SKM-1 (cell line): ENCODE results near the gene LRRC14B.
"Not testable (repeated sequence)": the region's sequence is repeated elsewhere in the genome, so short reads cannot be mapped to it uniquely, and the experiment has no call there.

Source experiments
- DNase-seq: peaks from one replicate; lab custom pipeline; 2025; ENCODE audit not compliant: unreplicated experiment; lab: John Stamatoyannopoulos, UW

LRRC14B gene

DNA sequence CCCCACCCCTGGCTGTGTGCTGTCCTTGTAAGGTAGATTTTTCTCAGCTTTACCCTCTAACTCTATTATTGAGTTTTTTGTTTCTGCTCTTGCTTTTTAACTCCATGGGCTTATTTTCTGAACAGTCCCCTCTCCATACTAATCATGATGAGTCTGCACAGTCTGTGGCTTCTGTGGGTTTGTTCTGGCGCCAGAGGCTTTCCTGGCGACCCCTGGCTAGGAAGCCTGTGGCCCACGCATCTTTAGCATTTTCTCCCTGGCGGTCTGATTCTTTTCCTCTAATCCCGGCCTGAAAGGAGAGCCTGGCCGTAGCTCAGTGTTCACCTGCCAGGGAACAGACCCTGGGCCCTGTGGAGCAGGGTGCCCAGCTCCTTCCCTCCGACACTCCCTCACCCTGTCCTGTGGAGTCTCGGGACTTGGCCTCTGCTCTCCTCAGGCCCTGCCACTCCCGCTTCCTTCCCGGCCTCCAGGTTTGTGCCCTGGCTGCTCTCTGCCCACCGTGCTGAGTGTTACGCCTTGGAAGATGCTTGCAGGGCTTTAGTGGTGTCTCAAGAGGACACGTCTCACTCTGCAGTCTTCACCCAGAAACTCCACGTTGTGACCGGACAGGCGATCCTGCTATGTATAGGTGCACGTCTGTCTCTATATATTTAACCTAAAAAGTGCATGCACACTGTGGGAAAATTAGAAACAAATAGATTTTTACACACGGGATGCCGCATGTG is 31.7 kb upstream of the LRRC14B start:
- no peak for DNase-seq

DNA sequence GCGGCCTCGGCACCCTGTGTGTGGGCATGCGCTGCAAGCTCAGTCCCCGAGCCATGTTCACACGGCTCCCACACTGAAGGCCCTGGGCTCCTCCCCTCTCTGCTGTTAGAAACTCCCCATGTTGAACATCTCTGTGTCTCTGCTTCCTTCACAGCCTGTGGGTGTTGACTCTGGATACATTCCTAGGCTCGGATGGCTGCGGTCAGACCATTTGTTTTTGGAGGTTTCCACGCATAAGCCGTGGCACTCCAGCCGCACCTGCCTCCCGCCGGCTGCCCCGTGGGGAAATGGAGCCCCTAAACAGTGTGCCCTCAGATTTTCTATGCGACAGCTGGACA is 31.2 kb upstream of the LRRC14B start:
- no peak for DNase-seq

DNA sequence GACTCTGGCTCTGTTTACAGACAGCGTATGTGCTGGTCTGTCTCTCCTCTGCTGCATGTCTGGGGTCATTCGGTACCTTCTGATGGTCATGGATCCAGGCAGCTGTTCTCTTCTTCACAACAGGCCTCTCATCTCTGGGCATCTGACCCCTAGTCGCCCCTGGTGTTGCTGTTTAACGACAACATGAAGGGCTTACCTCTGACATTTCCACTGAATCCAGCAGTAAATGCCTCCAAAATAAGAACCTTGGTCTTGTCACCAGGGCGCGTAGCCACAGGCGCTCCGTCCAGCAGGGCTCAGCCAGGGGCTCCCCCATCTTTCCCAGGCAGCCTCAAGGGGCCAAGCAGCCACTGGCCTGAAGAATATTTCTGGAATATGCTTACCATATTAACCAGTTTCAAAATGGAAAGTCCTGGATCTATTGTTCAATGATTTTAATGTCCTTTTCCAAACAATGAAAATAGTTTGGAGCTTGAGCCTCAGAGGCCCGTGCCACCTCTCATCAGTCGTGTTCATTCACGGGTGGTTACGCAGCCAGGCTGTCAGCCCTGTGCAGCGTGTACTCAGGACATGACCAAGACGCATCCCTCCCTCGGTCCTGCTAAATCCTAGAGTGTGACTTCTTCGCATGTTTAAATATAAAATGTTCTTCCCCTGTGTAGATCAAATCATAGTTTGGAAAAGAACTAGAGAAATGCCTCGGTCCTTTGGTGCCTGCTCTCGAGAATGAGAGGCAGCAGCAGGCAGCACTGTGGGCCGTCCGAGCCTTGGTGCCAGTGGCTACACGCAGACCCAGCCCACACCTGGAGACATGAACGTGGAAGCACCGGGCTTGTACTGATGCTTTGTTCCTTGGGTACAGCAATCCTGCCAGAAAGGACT is 30.1 kb upstream of the LRRC14B start:
- DNase-seq, result no peak

DNA sequence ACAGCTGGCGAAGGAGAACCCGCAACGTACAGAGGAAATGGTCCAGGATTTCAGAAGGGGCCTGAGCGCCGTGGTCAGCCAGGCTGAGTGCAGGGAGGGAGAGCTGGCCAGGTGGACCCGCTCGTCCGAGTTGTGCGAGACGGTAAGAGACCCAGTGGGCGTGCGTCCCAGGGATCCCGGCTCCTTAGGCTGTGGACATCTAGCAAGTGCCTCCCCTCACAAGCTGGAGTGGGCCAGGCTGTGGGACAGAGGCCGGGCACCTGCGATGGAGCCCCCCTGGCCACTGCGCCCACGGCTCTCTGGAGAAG is 29.5 kb upstream of the LRRC14B start:
- DNase-seq, result no peak

DNA sequence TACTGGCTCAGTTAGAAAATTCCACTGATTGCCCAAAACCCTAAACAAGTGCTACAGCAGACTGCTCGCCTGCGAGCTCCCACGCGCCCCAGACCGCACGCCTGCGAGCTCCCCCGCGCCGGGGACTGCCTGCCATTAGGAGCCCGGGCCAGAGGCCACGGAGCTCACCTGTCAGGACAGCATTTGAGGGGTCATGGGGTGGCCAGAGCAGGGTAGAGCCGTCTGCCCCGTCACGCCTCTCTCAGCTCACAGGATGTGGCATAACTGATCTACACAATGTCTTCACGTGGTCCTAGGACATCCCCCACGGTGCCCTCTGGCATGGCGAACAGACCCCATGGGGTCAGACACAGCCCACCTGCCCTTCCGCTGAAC is 29.1 kb upstream of the LRRC14B start:
- DNase-seq, result no peak

DNA sequence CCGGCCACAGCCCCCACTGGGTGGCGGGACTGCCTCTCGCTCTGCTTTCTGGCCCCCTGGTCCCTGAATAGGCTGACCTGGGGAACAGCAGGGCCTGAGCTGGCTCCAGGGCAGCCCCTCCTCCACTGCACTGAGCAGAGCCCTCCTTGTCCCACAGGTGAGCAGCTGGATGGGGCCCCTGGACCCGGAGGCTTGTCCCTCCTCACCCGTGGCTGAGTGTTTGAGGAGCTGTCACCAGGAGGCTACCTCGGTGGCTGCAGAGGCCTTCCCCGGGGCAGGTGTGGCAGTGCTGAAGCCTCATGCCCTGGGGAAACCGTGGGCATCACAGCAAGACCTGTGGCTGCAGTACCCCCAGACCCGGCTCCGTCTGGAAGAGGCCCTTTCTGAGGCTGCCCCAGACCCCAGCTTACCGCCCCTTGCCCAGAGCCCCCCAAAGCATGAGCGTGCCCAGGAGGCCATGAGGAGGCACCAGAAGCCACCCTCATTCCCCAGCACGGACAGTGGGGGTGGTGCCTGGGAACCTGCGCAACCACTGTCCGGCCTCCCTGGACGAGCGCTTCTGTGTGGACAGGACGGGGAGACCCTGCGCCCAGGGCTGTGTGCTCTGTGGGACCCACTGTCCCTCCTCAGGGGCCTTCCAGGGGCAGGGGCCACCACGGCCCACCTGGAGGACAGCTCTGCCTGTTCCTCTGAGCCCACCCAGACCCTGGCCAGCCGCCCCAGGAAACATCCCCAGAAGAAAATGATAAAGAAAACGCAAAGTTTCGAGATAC is 28.5 kb upstream of the LRRC14B start:
- DNase-seq, result no peak

DNA sequence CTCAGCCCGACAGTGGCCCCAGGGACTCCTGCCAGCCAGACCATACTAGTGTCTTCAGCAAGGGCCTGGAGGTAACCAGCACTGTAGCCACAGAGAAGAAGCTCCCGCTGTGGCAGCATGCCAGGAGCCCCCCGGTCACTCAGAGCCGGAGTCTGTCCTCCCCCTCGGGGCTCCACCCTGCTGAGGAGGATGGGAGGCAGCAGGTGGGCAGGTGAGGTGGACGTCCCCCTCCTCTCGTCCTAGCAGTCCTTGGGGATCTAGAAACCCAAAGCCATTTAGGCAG is 28.0 kb upstream of the LRRC14B start:
- no peak for DNase-seq

DNA sequence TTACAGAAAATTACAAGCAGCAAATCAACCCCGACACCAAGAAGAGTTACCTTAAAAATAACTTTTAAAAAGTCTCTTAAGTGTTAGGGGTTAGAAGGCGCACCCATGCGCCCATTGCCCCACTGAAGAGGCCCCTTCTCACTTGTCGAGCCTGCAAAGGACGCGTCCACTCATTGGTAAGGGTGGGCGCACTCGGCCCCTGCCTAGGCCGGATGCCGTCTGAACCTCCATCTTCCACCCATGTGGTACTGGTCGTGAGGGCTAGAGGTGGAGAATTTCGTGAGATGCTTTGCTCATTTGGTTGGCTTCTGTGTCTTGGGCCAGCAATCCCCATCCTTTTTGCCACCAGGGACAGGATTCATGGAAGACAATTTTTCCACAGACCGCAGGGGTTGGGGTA is 27.5 kb upstream of the LRRC14B start:
- DNase-seq, result no peak

DNA sequence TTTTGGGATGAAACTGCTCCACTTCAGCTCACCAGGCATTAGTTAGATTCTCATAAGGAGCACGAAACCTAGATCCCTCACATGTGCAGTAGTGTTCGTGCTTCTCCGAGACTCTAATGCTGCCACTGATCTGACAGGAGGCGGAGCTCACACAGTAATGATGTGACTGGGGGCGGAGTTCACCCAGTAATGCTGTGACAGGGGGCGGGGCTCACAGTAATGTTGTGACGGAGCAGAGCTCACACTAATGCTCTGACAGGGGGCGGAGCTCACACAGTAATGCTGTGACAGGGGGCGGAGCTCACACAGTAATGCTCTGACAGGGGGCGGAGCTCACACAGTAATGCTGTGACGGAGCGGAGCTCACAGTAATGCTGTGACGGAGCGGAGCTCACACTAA is 27.1 kb upstream of the LRRC14B start:
- DNase-seq, result no peak

DNA sequence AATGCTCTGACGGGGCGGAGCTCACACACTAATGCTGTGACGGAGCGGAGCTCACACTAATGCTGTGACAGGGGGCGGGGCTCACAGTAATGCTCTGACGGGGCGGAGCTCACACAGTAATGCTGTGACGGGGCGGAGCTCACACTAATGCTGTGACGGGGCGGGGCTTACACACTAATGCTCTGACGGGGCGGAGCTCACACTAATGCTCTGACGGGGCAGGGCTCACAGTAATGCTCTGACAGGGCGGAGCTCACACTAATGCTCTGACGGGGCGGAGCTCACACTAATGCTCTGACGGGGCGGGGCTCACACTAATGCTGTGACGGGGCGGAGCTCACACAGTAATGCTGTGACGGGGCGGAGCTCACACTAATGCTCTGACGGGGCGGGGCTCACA is 26.5 kb upstream of the LRRC14B start:
- DNase-seq, result not testable (repeated sequence)

DNA sequence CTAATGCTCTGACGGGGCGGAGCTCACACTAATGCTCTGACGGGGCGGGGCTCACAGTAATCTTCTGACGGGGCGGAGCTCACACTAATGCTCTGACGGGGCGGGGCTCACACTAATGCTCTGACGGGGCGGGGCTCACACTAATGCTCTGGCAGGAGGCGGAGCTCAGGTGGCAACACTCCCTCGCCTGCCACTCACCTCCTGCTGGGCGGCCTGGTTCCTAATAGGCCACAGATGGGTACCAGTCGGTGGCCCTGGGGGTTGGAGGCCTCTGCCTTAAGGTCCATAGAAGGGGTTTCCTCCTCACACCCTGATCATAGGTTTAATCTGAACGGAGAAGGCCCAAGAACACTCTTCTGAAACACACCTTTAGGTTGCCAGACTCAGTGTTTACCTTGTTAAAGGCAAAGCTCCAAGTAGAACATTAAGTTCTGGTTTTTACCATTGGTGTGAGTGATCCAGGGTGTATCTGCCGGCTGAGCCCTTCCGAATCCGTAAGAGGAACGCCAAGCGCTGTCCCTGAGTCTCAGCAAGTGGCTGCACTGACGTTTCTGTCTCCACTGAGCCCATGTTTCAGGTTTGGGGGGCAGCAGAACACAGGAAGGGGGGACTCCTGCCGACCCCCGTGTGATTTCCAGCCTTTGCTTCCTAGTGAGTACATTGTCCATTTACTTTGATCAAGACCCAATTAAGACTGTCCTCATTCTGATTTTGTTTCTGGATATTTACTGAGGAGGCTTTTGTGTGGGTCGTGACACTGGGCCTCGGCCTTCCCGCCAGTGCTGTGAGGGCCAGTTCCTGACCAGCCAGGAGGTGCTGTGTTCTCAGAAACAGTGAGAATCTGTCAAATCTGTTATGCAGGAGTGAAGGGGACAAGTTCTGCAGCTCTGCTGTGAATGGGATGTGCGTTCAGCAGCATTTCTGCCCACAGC is 24.6 kb upstream of the LRRC14B start:
- no peak for DNase-seq

DNA sequence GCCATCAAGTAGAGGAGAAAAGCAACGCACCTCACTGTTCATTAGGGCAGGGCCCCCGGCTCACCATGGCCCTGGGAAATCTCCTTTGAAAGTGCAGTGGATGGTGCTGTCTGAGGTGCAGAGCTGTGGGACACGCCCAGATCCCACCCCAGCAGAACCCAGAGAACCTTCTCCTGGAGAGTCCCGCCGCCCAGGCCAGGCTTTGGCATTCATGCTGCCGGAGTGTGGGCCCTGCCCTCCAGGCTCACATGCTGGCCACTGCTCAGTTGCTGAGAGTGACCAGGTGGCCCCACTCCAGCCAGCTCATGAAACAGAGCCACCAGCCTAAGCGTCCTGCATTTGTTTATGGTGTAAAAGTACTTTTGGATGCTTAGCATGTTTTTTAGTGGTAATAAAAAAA is 23.8 kb upstream of the LRRC14B start:
- DNase-seq, result no peak

DNA sequence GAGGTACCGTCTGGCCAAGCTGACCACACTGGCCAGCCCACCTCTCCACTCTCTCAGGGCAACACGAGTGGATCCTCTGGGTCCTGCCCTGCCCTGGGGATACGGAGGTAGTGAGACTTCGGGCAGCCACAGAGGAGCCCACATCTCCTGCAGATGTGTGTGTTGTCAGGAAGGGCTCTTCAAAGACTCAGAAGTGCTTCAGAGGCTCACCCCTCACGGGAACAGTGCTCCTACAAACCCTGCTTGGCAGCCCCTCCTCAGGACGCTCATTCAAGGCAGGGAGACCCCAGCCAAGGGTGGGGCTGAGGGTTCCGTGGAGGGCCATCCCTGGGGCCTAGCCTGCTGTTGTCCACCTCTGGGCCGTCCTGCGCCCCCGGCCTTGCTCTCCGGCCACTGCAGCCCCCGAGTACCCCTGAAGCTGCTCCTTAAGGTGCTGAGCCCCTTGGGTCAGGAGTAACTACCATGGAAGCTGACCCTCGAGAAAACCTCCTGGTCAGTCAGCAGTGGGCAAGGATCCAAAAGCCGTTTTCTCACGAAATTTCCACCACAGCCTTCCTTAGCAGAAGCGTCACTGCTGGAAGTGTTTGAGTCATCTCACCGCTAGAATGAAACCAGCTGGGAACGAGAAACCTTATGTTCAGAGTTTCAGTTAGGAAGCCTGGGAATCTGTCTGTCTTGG is 23.2 kb upstream of the LRRC14B start:
- no peak for DNase-seq

DNA sequence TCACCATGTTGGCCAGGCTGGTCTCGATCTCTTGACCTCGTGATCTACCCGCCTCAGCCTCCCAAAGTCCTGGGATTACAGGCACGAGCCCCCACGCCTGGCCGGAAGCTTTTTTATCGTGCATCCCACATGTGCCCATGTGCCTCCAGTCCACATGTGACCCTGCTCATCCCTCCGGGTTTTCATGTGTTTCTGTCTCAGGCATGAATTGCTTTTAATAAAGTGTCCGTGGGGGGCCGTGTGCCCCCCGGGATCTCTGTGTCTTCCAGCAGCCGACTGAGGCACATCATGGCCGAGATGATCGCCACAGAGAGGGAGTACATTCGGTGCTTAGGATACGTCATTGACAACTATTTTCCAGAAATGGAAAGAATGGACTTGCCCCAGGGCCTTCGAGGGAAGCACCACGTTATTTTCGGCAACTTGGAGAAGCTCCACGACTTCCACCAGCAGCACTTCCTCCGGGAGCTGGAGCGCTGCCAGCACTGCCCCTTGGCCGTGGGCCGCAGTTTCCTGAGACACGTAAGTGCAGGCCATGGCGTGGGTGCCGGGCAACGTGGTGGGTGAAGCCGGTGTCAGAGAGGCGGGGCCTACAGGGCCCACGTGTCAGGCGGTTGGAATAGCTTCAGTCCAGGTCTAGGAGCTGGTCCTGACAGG is 22.1 kb upstream of the LRRC14B start:
- no peak for DNase-seq

DNA sequence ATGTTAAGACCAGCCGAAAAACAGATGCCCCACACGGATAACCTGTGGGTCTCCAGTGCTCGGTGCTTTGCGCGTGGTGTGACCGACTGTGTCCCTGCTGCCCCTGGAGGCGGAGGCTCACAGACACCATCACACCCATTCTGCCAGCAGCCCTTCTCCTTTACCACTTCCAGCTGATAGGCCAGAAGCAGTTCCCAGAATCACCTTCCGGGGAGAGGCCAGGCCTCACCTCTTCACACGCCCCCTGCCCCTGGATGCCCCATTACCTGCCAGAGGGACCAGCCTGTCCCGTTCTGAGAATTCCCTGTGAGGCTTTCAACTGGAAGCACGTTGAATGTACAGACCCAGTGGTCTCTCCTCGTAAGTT is 21.6 kb upstream of the LRRC14B start:
- no peak for DNase-seq

DNA sequence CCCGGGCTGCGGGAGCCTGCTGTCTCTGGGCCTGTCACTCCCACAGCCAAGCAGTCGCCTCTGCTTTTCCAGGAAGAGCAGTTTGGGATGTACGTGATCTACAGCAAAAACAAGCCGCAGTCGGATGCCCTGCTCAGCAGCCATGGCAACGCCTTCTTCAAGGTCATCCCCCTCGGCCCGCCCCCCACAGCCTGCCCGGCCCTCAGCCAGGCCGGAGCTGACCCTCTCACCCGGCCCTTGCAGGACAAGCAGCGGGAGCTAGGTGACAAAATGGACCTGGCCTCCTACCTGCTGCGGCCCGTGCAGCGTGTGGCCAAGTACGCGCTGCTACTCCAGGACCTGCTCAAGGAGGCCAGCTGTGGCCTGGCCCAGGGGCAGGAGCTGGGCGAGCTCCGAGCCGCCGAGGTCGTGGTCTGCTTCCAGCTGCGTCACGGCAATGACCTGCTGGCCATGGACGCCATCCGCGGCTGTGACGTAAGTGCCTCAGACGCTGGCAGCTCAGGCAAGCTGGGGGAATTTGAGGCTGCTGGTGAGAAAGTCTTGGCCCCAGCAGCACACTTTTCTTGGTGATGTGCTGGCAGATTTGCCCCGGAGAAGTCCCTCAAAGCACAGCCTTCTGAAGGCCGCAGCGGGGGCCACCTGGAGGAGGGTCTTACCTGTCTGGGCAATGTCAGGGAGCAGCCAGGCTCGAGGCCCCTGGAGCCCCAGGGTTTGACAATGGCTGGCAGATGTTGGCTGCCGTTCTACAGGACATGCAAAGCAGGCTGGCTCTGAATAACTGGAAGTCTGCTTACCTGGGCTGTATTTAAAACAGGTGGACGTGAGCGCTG is 20.1 kb upstream of the LRRC14B start:
- DNase-seq, result no peak

DNA sequence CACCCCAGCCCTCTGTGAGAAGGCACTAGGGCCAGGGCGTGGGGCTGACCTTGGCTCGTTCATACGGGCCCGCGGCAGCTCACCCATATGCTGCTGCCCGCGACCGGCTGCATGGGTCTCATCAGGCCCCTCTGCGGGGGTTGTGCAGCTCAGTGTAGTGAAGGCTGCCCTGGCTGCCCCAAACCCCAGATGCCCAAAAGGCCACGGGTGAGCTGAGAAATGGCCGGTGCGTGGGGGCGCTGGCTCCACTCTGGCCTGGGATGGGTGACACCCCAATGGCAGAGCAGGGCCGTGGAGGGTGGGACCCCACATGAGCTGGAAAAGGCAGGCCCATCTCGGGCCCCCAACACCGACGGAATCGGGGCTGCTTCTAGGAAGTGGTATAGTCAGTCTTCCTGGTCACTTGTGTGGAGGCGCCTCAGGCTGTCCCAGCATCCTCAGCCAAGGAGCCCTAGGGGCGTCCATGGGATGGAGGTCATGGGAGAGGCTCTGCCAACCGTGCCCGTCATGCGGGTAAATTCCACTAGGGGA is 19.4 kb upstream of the LRRC14B start:
- DNase-seq, result no peak

DNA sequence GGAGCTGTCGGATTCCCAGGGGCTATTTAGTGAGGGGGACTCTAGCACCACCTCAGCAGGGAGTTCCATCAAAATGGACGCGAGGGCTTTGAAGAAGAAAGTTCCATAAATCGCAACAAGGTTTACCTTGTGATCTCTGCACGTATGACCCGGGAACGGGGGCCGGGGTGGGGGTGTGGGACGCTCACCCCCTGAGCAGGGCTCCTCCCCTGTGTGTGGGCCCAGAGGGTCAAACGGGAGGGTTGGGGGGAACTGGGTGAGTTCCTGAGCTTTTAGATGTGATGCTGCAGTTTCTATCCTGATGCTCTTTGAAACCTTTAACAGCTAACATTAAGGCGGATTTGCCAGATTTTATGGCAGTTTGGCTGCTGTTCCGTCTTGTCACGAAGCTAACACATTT is 18.9 kb upstream of the LRRC14B start:
- DNase-seq, result no peak

DNA sequence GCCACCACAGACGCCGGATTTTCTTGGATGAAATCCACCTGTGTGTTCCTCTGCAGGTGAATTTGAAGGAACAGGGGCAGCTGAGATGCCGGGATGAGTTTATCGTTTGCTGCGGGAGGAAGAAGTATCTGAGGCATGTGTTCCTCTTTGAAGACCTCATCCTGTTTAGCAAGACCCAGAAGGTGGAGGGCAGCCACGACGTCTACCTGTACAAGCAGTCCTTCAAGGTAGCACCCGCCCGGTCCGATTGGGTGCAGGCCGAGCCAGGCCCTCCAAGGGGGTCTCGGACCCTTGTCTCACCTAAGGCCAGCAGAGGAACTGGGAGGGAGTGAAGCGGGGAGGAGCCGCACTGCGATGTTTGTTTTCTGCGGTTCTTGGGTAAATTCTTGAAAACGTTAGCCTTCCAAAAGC is 18.4 kb upstream of the LRRC14B start:
- no peak for DNase-seq
